AG09309 (cell line): Measurements from ENCODE around the gene RFT1.
"Not testable (repeated sequence)": the region's sequence is repeated elsewhere in the genome, so short reads cannot be mapped to it uniquely, and the experiment has no call there.

Experiments
- DNase-seq: peaks from one replicate; pipeline ENCODE4 v3.0.0-alpha.2; 2010; ENCODE audit warnings: low read depth
- H3K4me3 ChIP-seq: 2 replicates; pipeline ENCODE4 v1.5.1; 2011; ENCODE audit warnings: mild to moderate bottlenecking, low read depth, low read length, moderate library complexity; ENCODE audit not compliant: control insufficient read depth
- TF ChIP-seq, protein P1 (sequence below): IDR thresholded peaks from 2 replicates; pipeline ENCODE4 v1.5.1; 2011; ENCODE audit warnings: mild to moderate bottlenecking, low read depth, low read length, inconsistent platforms; ENCODE audit not compliant: insufficient read depth, control insufficient read depth; ENCODE audit errors: missing control alignments

The RFT1 gene

DNA sequence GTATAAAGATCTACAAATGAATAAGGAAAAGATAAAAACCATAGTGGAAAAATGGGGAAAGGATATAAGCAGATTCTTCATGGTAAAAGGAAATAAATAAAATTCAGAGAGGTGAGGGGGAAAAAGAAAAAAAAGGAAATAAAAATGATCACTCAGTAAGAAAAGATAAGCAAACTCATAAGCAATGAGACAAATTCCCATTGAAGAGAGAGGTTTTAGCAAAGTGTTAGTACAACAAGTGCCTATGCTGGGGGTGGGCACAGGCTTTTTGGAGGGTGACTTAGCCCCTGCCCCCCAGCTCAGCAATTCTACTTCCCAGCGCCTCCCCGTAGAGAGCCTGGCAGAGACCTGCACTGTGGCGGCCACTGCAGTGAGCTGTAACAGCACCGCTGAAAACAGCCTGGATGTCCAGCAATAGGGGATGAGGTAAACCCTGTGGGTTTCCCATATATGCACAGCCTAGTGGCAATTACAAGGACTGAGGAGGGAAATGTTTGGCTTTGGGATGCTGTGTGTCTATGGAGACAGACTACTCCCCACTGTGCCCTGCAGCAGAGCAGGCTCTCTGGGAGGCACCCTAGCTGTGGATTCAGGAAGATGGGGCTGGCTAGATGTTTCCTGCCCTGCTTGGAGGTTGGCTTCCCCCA lies 60.7 kb downstream of the RFT1 start:
- DNase-seq, result no peak
- TF ChIP-seq, protein P1, sequence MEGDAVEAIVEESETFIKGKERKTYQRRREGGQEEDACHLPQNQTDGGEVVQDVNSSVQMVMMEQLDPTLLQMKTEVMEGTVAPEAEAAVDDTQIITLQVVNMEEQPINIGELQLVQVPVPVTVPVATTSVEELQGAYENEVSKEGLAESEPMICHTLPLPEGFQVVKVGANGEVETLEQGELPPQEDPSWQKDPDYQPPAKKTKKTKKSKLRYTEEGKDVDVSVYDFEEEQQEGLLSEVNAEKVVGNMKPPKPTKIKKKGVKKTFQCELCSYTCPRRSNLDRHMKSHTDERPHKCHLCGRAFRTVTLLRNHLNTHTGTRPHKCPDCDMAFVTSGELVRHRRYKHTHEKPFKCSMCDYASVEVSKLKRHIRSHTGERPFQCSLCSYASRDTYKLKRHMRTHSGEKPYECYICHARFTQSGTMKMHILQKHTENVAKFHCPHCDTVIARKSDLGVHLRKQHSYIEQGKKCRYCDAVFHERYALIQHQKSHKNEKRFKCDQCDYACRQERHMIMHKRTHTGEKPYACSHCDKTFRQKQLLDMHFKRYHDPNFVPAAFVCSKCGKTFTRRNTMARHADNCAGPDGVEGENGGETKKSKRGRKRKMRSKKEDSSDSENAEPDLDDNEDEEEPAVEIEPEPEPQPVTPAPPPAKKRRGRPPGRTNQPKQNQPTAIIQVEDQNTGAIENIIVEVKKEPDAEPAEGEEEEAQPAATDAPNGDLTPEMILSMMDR, result no peak

DNA sequence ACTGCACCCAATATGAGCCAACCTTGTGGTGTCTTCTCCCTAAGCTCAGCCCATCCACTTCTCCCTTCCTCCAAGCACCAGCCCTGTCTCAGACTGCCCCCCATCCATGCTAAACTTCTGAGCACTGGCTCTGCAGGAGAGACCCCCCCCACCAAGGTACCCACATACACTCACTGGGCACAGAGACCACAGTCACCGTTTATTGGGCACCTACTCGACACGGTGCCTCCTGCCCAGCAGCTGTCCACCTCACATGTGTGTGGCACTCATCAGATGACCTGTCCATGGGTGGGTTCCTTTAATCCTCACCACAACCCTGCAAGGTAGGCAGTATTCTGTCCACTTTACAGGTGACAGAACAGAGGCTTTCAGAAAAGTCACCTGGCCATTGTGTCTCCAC lies 62.1 kb downstream of the RFT1 start:
- TF ChIP-seq, protein P1, result no peak
- H3K4me3 ChIP-seq, result no peak overlapping the region
- DNase-seq, result no peak

More for the DNA sequence above, 60.7 kb downstream of the RFT1 start:
- no peak overlapping the region for H3K4me3 ChIP-seq

DNA sequence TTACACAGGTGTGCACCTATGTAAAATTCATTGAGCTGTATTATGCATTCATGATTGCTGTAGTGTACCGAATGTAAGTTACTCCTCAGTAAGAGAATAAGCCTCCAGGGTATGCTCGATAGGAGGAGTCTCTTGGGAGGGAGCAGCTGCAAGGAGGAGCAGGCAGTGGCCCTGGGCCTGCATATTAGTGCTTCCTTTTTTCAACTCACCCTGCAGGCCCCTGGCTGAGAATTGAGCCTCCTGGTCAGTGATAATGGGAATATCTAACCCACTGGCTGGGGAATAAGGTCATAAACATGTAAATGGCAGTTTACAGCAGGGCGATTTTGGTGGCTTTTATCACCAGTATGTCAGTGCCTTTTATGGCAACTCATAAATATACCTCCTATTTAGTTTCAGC lies 62.7 kb downstream of the RFT1 start:
- TF ChIP-seq, protein P1, result no peak
- no peak for DNase-seq
- H3K4me3 ChIP-seq, result no peak overlapping the region

DNA sequence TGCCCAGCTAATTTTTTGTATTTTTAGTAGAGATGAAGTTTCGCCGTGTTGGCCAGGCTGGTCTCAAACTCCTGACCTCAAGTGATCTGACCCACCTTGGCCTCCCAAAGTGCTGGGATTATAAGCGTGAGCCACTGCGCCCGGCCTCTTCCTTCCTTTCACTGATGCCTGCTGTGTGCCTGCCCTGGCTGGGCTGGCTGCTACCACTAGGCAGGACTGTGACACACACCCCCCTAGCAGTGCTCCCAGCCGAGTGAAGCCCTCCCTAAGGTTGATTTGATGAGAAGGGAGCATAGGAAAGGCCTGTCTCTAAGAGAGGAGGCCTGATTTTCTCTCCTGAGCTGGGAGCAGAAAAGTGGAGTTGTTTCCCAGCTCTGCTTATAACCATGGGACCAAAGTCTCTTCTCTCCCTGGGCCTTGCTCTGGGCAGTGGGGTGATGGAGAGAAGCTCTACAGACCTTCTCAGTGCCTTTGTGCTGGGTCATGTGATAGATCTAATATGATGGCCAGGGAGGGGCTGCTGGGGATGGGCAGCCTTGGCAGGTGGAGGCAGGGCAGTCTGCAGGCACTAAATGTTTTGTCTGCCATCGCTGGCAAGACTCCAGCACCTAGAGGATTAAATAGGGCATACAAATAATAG lies 64.3 kb downstream of the RFT1 start:
- TF ChIP-seq, protein P1, result no peak
- no peak overlapping the region for H3K4me3 ChIP-seq
- DNase-seq, result no peak

DNA sequence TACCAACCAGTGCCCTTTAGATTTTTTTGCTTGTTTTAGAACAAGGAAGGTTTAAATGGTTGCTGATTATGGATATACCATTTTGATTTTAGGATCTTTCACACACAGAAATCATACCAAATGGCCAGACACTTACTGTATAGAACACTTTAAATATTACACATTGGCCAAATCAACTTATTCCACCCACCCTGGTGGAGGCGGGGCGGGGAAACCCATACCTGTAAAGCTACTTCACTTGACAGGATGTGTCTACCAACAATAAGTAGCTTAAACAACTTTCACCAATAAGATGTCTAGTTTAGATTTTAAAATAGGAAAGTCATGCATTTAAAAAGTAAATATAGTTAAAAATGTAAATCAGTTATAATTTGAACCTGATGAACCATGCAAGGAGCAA lies 67.3 kb downstream of the RFT1 start:
- TF ChIP-seq, protein P1, result no peak
- no peak for DNase-seq
- H3K4me3 ChIP-seq, result no peak overlapping the region

DNA sequence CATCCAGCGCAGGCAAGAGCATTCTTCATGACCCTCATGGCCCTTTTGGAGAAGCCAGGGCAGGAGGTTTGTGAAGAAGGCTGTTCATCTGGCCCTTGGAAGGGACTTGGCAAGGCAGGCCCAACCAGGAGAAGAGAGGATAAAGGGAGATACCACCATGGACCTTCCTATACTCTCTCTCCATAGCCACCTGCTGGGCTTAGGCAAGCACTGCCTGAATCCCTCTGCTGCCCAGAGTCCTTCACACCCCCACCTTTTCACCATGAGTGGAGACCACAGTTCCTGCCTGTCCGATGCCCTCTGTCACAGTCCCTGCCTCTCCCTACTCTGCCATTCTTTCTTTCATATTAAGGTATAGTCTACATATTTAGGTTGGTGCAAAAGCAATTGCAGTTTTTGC lies 73.8 kb downstream of the RFT1 start:
- DNase-seq, result no peak
- H3K4me3 ChIP-seq, result no peak overlapping the region
- TF ChIP-seq, protein P1, result peak; percentile 42

DNA sequence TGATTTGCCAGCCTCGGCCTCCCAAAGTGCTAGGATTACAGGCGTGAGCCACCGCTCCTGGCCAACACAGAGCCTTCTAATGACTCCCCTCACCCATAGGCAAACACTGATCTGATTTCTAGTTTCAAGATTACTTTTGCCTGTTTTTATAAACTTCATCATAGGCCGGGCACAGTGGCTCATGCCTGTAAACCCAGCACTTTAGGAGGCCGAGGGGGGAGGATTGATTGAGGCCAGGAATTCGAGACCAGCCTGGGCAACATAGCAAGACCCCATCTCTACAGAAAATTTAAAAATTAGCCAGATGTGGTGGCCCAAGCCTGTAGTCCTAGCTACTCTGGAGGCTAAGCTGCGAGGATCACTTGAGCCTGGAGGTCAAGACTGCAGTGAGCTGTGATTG lies 76.0 kb downstream of the RFT1 start:
- H3K4me3 ChIP-seq, result not testable (repeated sequence)

More for the DNA sequence above, 76.0 kb downstream of the RFT1 start:
- not testable (repeated sequence) for DNase-seq
